ENCODE data around the gene GLTPD2. TPM values are rescaled to one million over a fixed set of nuclear protein-coding genes. Genes with fewer than 3 reads are reported as not detected.

GLTPD2 gene
- total and polyA plus RNA-seq, 5 experiments from 2014 or later, result 0.36 to 0.39 (median 0.39) TPM; not detected in 2

DNA sequence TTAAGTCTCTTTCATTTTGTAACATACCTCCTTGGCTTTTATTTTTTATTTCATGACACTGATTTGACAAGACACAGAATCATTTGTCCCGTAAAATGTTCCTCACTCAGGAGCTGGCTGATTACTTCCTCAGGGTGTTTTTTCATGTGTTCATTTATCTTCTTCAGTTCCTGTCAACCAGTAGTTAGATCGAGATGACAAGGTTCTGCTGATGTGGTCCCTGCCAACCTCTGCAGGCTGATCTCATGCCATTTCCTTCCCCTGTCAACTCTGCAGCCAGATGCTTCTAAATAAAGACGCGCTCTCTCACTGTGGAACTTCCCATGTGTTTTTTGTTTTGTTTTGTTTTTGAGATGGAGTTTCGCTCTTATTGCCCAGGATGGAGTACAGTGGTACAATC is 40.9 kb upstream of the GLTPD2 start:
- Mint-ChIP-seq H3K36me3 (no peaks in the 10 kb centered on the region), H3K9me3 (no peaks in the 10 kb centered on the region), H3K4me1 (peaks cover 9 to 24% (median 22%) of the 10 kb centered on the region in 4 donors), H3K27me3 (peaks cover 0 to 9% (median 0%) of the 10 kb centered on the region in 5 donors), H3K27ac (peak overlapping the region; percentile 51 to 92 (median 81)), H3K4me3 (peak overlapping the region; percentile 42 to 84 (median 74))
- ATAC-seq (peak; percentile 95 to 99), DNase-seq (peak in 7 of 10 donors; percentile 16 to 73 (median 41))
- POLR2A ChIA-PET, result interaction anchor here (0.6 to 1.7 kb wide), 6 partner anchors 9 to 391 kb away, joined by 3 to 8 read pairs (median 4); partner anchors contain the start of gene C17orf107

GRCh38 chr17:4748686-4749085 is 40.1 kb upstream of the GLTPD2 start:
- ATAC-seq, result no peak
- POLR2A ChIA-PET, result interaction anchor here (1.7 kb wide), 1 partner anchor 10 kb away, joined by 8 read pairs; no protein-coding TSS in a partner anchor
- H3K9me3 Mint-ChIP-seq, result no peaks in the 10 kb centered on the region
- H3K4me1 Mint-ChIP-seq, result peaks cover 9 to 24% (median 22%) of the 10 kb centered on the region in 4 donors
- H3K27ac Mint-ChIP-seq, result peak overlapping the region in 6 of 10 donors; percentile 7 to 83 (median 77)
- peak overlapping the region in 8 of 10 donors; percentile 4 to 78 (median 62) for H3K4me3 Mint-ChIP-seq
- peaks cover 0 to 10% (median 3%) of the 10 kb centered on the region in 5 donors for H3K27me3 Mint-ChIP-seq
- no peaks in the 10 kb centered on the region for H3K36me3 Mint-ChIP-seq
- DNase-seq, result no peak

- ATAC-seq (no peak), DNase-seq (no peak)
- POLR2A ChIA-PET, result no interaction called here
- Mint-ChIP-seq H3K4me3 (no peak overlapping the region), H3K36me3 (no peaks in the 10 kb centered on the region), H3K27ac (no peak overlapping the region), H3K27me3 (peaks cover 5 to 21% (median 12%) of the 10 kb centered on the region in 5 donors), H3K4me1 (peaks cover 8 to 23% (median 18%) of the 10 kb centered on the region in 4 donors), H3K9me3 (no peaks in the 10 kb centered on the region)
Observed at GRCh38 chr17:4750606-4751005, 38.2 kb upstream of the GLTPD2 start.

DNA sequence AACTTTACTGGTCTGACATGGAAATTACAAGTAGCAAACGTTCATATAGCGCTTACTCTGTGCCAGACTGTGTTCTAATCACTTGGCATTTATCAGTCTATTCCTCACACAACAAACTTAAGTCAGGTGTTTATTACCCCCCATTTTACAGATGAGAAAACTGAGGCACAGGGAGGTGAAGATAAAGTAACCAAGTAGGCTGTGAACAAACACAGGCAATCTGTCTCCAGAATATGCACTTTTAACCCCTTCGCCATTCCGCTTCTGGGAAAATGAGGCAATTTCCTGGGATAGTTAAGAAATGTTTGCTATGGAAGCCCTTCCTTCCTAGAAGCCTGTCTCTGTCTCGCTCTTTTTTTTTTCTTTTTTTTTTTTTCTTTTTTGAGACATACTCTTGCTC is 36.8 kb upstream of the GLTPD2 start:
- POLR2A ChIA-PET, result no interaction called here
- Mint-ChIP-seq H3K4me1 (peaks cover 8 to 19% (median 16%) of the 10 kb centered on the region in 4 donors), H3K9me3 (no peaks in the 10 kb centered on the region), H3K4me3 (no peak overlapping the region), H3K27me3 (peaks cover 5 to 22% (median 12%) of the 10 kb centered on the region in 5 donors), H3K36me3 (no peaks in the 10 kb centered on the region), H3K27ac (no peak overlapping the region)
- ATAC-seq, result no peak
- no peak for DNase-seq

GRCh38 chr17:4753392-4753791 is 35.4 kb upstream of the GLTPD2 start:
- Mint-ChIP-seq H3K9me3 (no peaks in the 10 kb centered on the region), H3K4me1 (peaks cover 1 to 6% (median 5%) of the 10 kb centered on the region in 4 donors), H3K36me3 (no peaks in the 10 kb centered on the region), H3K4me3 (no peak overlapping the region), H3K27me3 (peaks cover 5 to 22% (median 12%) of the 10 kb centered on the region in 5 donors), H3K27ac (no peak overlapping the region)
- POLR2A ChIA-PET, result no interaction called here
- no peak for ATAC-seq
- no peak for DNase-seq

- H3K9me3 Mint-ChIP-seq, result no peaks in the 10 kb centered on the region
- H3K36me3 Mint-ChIP-seq, result no peaks in the 10 kb centered on the region
- DNase-seq, result no peak
- POLR2A ChIA-PET, result no interaction called here
- peaks cover 0 to 2% (median 0%) of the 10 kb centered on the region in 4 donors for H3K4me1 Mint-ChIP-seq
- peak overlapping the region in 1 of 10 donors; percentile 38 for H3K27ac Mint-ChIP-seq
- ATAC-seq, result no peak
- no peak overlapping the region for H3K4me3 Mint-ChIP-seq
- H3K27me3 Mint-ChIP-seq, result peaks cover 4 to 12% (median 6%) of the 10 kb centered on the region in 5 donors
Observed at GRCh38 chr17:4759776-4760236, 29.0 kb upstream of the GLTPD2 start.

- Mint-ChIP-seq H3K4me3 (no peak overlapping the region), H3K27ac (no peak overlapping the region), H3K4me1 (peaks cover 0 to 4% (median under 1%) of the 10 kb centered on the region in 4 donors), H3K36me3 (no peaks in the 10 kb centered on the region), H3K9me3 (no peaks in the 10 kb centered on the region), H3K27me3 (peaks cover 0 to 5% (median 1%) of the 10 kb centered on the region in 5 donors)
- ATAC-seq (no peak), DNase-seq (no peak)
- POLR2A ChIA-PET, result no interaction called here
Observed at GRCh38 chr17:4764595-4764994, 24.2 kb upstream of the GLTPD2 start.

- POLR2A ChIA-PET, result no interaction called here
- H3K36me3 Mint-ChIP-seq, result no peaks in the 10 kb centered on the region
- H3K27me3 Mint-ChIP-seq, result peaks cover 0 to 3% (median 1%) of the 10 kb centered on the region in 5 donors
- H3K27ac Mint-ChIP-seq, result no peak overlapping the region
- no peak for DNase-seq
- H3K9me3 Mint-ChIP-seq, result no peaks in the 10 kb centered on the region
- H3K4me1 Mint-ChIP-seq, result peaks cover 0 to 9% (median 2%) of the 10 kb centered on the region in 4 donors
- H3K4me3 Mint-ChIP-seq, result no peak overlapping the region
- ATAC-seq, result no peak
Observed at GRCh38 chr17:4766201-4766600, 22.6 kb upstream of the GLTPD2 start.

DNA sequence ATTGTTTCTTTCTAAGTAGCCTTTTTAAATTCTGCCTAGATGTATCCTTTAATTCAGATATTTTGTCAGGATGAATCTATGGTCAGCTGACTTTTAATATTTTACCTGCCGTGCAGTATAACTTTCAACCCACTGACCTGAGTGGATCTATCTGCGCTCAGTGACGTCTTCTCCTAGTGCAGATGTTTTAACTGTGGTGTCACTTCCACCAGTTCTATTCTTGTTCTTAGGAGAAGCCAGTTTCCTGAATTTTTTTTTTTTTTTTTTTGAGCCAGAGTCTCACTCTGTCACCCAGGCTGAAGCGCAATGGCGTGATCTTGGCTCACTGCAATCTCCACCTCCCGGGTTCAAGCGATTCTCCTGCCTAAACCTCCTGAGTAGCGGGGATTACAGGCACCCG is 22.0 kb upstream of the GLTPD2 start:
- POLR2A ChIA-PET, result interaction anchor here (0.6 kb wide), 2 partner anchors 19 to 66 kb away, joined by 3 to 5 read pairs; no protein-coding TSS in a partner anchor
- DNase-seq (no peak), ATAC-seq (no peak)
- no peak overlapping the region for H3K4me3 Mint-ChIP-seq
- H3K4me1 Mint-ChIP-seq, result peaks cover 3 to 13% (median 5%) of the 10 kb centered on the region in 4 donors
- H3K27ac Mint-ChIP-seq, result no peak overlapping the region
- H3K9me3 Mint-ChIP-seq, result no peaks in the 10 kb centered on the region
- H3K27me3 Mint-ChIP-seq, result peaks cover 0 to 5% (median 1%) of the 10 kb centered on the region in 5 donors
- H3K36me3 Mint-ChIP-seq, result no peaks in the 10 kb centered on the region

DNA sequence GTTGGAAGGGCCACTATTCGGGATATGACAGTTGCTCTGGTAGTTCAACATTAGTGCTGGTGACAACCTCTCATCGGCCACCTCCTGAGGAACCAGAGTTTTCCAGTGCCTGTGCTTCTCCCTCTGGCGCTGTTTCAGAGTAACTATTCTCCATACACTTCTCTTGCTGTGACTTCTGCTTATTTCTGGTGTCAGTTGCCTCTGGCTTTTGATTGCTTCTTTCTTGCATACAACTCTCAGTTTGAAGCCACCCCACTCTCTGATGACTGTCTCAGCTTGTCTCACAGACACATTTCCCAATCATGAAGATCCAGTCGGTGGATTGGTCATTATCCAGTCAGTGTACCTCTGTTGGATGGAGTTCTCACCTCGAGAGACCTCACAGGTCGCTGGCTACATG is 20.5 kb upstream of the GLTPD2 start:
- POLR2A ChIA-PET, result no interaction called here
- no peak overlapping the region for H3K4me3 Mint-ChIP-seq
- H3K4me1 Mint-ChIP-seq, result peaks cover 5 to 15% (median 9%) of the 10 kb centered on the region in 4 donors
- no peak for ATAC-seq
- no peak for DNase-seq
- no peaks in the 10 kb centered on the region for H3K9me3 Mint-ChIP-seq
- no peak overlapping the region for H3K27ac Mint-ChIP-seq
- H3K36me3 Mint-ChIP-seq, result no peaks in the 10 kb centered on the region
- H3K27me3 Mint-ChIP-seq, result peaks cover 0 to 7% (median 1%) of the 10 kb centered on the region in 5 donors

DNA sequence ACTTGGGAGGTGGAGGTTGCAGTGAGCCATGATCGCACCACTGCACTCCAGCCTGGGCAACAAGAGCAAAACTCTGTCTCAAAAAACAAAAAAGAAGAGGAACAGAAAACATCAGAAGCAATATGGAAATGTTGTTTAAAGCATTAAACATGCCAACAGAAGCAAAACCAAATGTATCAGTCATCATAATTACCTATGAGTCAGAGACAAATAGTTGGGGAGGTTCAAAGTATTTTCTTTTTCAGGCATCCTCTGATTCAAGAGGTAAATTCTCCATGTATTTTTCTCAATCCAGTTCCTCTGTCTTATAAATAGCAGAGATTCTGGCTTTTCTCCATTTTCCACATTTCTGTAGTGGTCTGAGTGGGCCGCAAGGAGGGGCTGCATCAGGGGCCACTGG is 19.1 kb upstream of the GLTPD2 start:
- Mint-ChIP-seq H3K36me3 (no peaks in the 10 kb centered on the region), H3K4me1 (peaks cover 3 to 15% (median 9%) of the 10 kb centered on the region in 4 donors), H3K9me3 (no peaks in the 10 kb centered on the region), H3K27me3 (peaks cover 0 to 12% (median 1%) of the 10 kb centered on the region in 5 donors), H3K4me3 (no peak overlapping the region), H3K27ac (no peak overlapping the region)
- DNase-seq, result no peak
- no peak for ATAC-seq
- POLR2A ChIA-PET, result interaction anchor here (0.7 kb wide), 2 partner anchors 68 to 804 kb away, joined by 3 read pairs; no protein-coding TSS in a partner anchor

DNA sequence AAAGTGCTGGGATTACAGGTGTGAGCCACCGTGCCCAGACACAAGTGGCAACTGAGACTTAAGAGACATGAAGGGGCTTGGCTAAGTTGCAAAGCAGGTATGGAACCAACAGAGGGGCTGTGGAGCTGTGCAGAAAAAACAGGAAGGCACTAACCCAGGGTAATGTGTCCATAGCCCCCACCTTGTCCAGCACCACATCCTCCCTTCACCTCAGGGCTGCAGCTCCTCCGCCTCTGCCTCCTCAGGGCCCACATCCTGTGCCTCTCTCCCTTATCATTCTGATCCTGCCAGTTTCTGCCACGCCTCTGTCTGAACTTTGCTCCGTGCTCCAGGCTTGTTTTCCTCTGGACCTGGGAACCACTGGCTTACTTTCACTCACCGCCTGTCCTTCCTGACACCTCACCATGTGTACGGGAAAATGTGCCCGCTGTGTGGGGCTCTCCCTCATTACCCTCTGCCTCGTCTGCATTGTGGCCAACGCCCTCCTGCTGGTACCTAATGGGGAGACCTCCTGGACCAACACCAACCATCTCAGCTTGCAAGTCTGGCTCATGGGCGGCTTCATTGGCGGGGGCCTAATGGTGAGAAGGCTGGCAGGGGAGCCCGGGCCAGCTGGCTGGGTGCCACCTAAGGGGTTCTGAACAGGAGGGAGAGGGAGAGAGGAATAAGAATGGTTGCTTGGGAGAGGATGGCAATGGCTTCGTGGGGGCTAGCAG is 17.1 kb upstream of the GLTPD2 start, which contains the start of gene TM4SF5:
Gene TM4SF5 (plus strand): TSS at position 368 of the 716 bp plus-strand sequence. CDS start 37 bp downstream, at position 405.
- peaks cover 3 to 15% (median 9%) of the 10 kb centered on the region in 4 donors for H3K4me1 Mint-ChIP-seq
- H3K9me3 Mint-ChIP-seq, result no peaks in the 10 kb centered on the region
- peak within 1 kb of the TSS in 2 of 10 donors; percentile 35 to 60 for H3K27ac Mint-ChIP-seq
- DNase-seq (no peak), ATAC-seq (peak in 1 of 2 donors; percentile 56)
- H3K4me3 Mint-ChIP-seq, result no peak within 1 kb of the TSS
- H3K36me3 Mint-ChIP-seq, result no peaks in the 10 kb centered on the region
- peaks cover 0 to 12% (median 1%) of the 10 kb centered on the region in 5 donors for H3K27me3 Mint-ChIP-seq
- POLR2A ChIA-PET, result no interaction called here

DNA sequence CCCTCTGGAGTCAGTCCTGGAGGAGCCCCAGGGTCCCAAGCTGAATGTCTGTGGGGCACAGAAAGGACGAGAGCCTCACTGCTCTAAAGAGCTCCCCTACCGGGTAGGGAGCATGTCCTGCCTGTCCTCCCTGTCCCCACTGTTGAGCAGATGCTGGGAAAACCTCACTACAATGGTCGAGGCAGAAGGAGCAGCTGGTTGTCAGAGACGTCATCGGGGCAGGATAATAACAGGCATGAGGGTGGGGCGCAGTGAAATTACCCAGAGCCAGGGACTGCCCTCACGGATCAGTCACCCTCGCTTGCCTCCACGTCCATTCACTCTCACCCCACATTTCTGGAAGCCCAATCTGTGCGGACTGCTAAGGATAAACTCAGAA is 16.5 kb upstream of the GLTPD2 start:
- H3K4me3 Mint-ChIP-seq, result no peak overlapping the region
- peaks cover 0 to 12% (median 1%) of the 10 kb centered on the region in 5 donors for H3K27me3 Mint-ChIP-seq
- no peak for ATAC-seq
- no peaks in the 10 kb centered on the region for H3K36me3 Mint-ChIP-seq
- no peak overlapping the region for H3K27ac Mint-ChIP-seq
- H3K9me3 Mint-ChIP-seq, result no peaks in the 10 kb centered on the region
- H3K4me1 Mint-ChIP-seq, result peaks cover 3 to 15% (median 9%) of the 10 kb centered on the region in 4 donors
- POLR2A ChIA-PET, result no interaction called here
- no peak for DNase-seq

Measured in naive thymus-derived CD8-positive, alpha-beta T cell (primary cell).